ENCODE data around the gene AGPS. TPM values are rescaled to one million over a fixed set of nuclear protein-coding genes. Genes with fewer than 3 reads are reported as not detected.

Gene AGPS
- total and polyA plus RNA-seq, 4 donors: 6.3 to 46.9 (median 18.3) TPM

GRCh38 chr2:177467646-177468045 is 75.1 kb downstream of the AGPS start:
- H3K27me3 ChIP-seq (ENCODE audit: control insufficient read depth in 4 of 4, insufficient read depth in 4 of 4, low read length in 3 of 4): no peaks in the 10 kb centered on the region
- DNase-seq (ENCODE audit: low spot score): no peak
- H3K4me1 ChIP-seq (ENCODE audit: control insufficient read depth in 4 of 4, insufficient read depth in 4 of 4, low read length in 3 of 4): no peaks in the 10 kb centered on the region
- H3K9me3 ChIP-seq (ENCODE audit: control insufficient read depth in 4 of 4, low read length in 3 of 4): peaks cover 1 to 13% (median 8%) of the 10 kb centered on the region in 4 donors
- peaks cover 3 to 26% (median 13%) of the 10 kb centered on the region in 4 donors for H3K36me3 ChIP-seq (ENCODE audit: control insufficient read depth in 4 of 4, insufficient read depth in 3 of 4, low read depth in 1 of 4, low read length in 3 of 4)
- no peak overlapping the region for H3K27ac ChIP-seq (ENCODE audit: low read depth in 1 of 2, low read length in 2 of 2)
- no peak overlapping the region for H3K9ac ChIP-seq (ENCODE audit: low read depth in 1 of 2, low read length in 2 of 2)
- TF ChIP-seq HNF4G (IDR thresholded peaks at IDR 0.05) (no peak), NR2F2 (IDR thresholded peaks at IDR 0.05) (no peak), YY1 (IDR thresholded peaks at IDR 0.05) (no peak), EGR1 (IDR thresholded peaks at IDR 0.05; ENCODE audit: low read depth in 2 of 2) (no peak), GABPA (IDR thresholded peaks at IDR 0.05 in 1 of 2, conservative IDR thresholded peaks at IDR 0.05 in 1 of 2) (no peak), RXRA (IDR thresholded peaks at IDR 0.05) (no peak)
- 88% methylated on average over 1 of the region's 1 CpG for WGBS
- no peak overlapping the region for H3K4me3 ChIP-seq (ENCODE audit: low read depth in 1 of 3, low read length in 3 of 3)

DNA sequence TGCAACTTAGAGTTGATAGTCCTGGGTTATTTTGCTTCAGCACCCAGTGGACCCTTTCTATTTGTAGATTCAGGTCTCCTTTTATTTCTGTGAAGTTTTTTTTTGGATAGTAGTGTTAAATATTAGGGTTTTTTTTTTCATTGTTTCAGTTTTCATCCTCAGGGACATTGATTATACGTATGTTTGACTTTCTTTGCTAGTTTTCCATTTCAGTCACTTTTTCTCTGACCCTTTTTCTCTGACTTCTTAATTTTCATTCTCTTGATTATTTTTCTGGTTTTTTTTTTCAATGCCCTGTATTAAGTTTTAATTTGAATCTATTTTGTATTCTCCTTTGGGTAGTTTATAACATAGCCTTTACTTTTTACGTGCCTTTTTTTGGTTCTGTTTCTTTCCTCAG is 79.4 kb downstream of the AGPS start:
- 97% methylated on average over 2 of the region's 2 CpGs for WGBS
- no peak for DNase-seq (ENCODE audit: low spot score)
- Histone ChIP-seq H3K36me3 (ENCODE audit: control insufficient read depth in 4 of 4, insufficient read depth in 3 of 4, low read depth in 1 of 4, low read length in 3 of 4) (peaks cover 0 to 7% (median 5%) of the 10 kb centered on the region in 4 donors), H3K4me3 (ENCODE audit: low read depth in 1 of 3, low read length in 3 of 3) (no peak overlapping the region), H3K9ac (ENCODE audit: low read depth in 1 of 2, low read length in 2 of 2) (no peak overlapping the region), H3K27ac (ENCODE audit: low read depth in 1 of 2, low read length in 2 of 2) (no peak overlapping the region), H3K4me1 (ENCODE audit: control insufficient read depth in 4 of 4, insufficient read depth in 4 of 4, low read length in 3 of 4) (no peaks in the 10 kb centered on the region), H3K9me3 (ENCODE audit: control insufficient read depth in 4 of 4, low read length in 3 of 4) (peaks cover 0 to 6% (median 3%) of the 10 kb centered on the region in 4 donors), H3K27me3 (ENCODE audit: control insufficient read depth in 4 of 4, insufficient read depth in 4 of 4, low read length in 3 of 4) (no peaks in the 10 kb centered on the region)
- TF ChIP-seq ZBTB33 (IDR thresholded peaks at IDR 0.05): no peak

GRCh38 chr2:177474301-177474700 is 81.7 kb downstream of the AGPS start:
- no peak for DNase-seq (ENCODE audit: low spot score)
- no peaks in the 10 kb centered on the region for H3K4me1 ChIP-seq (ENCODE audit: control insufficient read depth in 4 of 4, insufficient read depth in 4 of 4, low read length in 3 of 4)
- peaks cover 0 to 6% (median 3%) of the 10 kb centered on the region in 4 donors for H3K9me3 ChIP-seq (ENCODE audit: control insufficient read depth in 4 of 4, low read length in 3 of 4)
- H3K36me3 ChIP-seq (ENCODE audit: control insufficient read depth in 4 of 4, insufficient read depth in 3 of 4, low read depth in 1 of 4, low read length in 3 of 4): peaks cover 0 to 13% (median 10%) of the 10 kb centered on the region in 4 donors
- 98% methylated on average over 4 of the region's 4 CpGs for WGBS
- H3K9ac ChIP-seq (ENCODE audit: low read depth in 1 of 2, low read length in 2 of 2): no peak overlapping the region
- H3K4me3 ChIP-seq (ENCODE audit: low read depth in 1 of 3, low read length in 3 of 3): no peak overlapping the region
- no peak overlapping the region for H3K27ac ChIP-seq (ENCODE audit: low read depth in 1 of 2, low read length in 2 of 2)
- TF ChIP-seq HNF4A (conservative IDR thresholded peaks at IDR 0.05): no peak
- TF ChIP-seq FOXA1 (IDR thresholded peaks at IDR 0.05): no peak
- no peak for TF ChIP-seq TAF1 (conservative IDR thresholded peaks at IDR 0.05)
- no peak for TF ChIP-seq JUND (IDR thresholded peaks at IDR 0.05)
- no peak for TF ChIP-seq SP1 (IDR thresholded peaks at IDR 0.05)
- TF ChIP-seq ZBTB33 (IDR thresholded peaks at IDR 0.05): no peak
- TF ChIP-seq ATF3 (IDR thresholded peaks at IDR 0.05): no peak
- no peak for TF ChIP-seq YY1 (IDR thresholded peaks at IDR 0.05)
- H3K27me3 ChIP-seq (ENCODE audit: control insufficient read depth in 4 of 4, insufficient read depth in 4 of 4, low read length in 3 of 4): no peaks in the 10 kb centered on the region
